22Rv1 (cell line): ENCODE measurements around the gene CPLX3.

Experiments used
- H3K27ac ChIP-seq: fragments of 450-650 bp; 2 replicates; pipeline ENCODE4 v1.5.1; 2017
- CTCF ChIP-seq: fragments of 450-650 bp; IDR thresholded peaks from 2 replicates; pipeline ENCODE4 v1.5.1; 2017; ENCODE audit warnings: mild to moderate bottlenecking
- ZFX ChIP-seq: fragments of 450-650 bp; IDR thresholded peaks from 2 replicates; pipeline ENCODE4 v1.6.1; 2017; ENCODE audit warnings: antibody characterized with exemption, borderline replicate concordance

Gene CPLX3

GRCh38 chr15:74790080-74790916 lies 36.1 kb upstream of the CPLX3 start:
- no peak for TF ChIP-seq CTCF
- no peak for TF ChIP-seq ZFX
- H3K27ac ChIP-seq, result peak overlapping the region; percentile 77

- H3K27ac ChIP-seq, result peak overlapping the region; percentile 77
- TF ChIP-seq CTCF (no peak), ZFX (no peak)
Observed at GRCh38 chr15:74791007-74791406, 35.4 kb upstream of the CPLX3 start.

DNA sequence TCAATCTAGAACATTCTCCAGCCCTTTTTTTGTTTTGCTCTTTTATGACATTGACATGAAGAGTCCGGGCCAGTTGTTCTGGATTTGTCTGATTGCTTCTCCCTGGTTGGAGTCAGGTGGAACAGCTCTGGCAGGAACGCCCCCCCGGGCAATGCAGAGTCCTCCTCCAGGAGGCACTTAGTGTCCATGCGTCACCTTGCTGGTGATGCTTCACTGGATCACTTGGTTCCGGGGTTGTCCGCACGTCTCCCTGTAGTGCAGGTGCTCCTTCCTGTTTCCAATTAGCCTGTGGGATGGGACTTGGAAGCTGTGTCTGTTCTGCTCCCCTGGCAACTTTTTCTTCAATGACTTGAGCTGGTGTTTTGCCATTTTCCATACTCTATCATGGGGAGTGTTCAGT lies 34.8 kb upstream of the CPLX3 start:
- TF ChIP-seq ZFX (no peak), CTCF (no peak)
- H3K27ac ChIP-seq, result peak overlapping the region; percentile 77

DNA sequence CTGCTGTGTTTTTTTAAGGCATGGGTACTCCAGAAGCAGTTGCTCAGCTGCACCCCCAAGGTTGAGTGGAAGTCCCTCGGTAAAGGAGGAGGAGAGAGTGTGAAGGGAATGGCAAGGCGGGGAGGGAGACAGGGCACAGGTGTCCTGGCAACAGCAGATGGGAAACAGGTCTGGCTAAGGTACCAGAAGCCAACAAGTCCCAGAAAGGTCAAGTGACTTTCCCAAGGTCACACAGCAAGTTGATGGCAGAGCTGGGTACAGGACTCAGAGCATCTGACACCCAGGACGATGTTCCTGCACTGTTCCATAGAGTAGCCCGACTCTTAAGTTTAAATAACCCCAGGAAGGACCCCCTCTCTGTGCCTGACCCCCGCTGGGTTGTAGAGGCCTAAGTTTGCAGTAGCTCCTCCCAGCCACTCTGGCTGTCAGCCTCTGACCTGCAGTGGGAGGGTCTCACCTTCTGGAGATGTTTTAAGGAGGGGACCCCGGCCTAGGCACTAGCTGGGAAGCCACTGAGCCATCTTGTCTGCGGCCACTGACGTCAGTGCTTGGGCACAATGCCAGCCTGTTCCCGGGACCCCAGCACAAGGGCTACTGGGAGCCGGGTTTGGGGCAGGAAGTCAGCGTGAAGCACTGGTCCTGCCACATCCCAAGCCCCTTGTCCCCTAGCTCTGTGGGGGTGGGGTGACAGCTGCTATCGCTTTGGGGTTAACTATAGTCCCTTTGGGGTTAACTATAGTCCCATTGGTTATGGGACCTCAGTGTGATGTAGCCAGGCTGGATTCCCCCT lies 34.0 kb upstream of the CPLX3 start:
- peak overlapping the region; percentile 77; the same call in 1 of the 2 replicates for H3K27ac ChIP-seq
- TF ChIP-seq CTCF (no peak), ZFX (no peak)

DNA sequence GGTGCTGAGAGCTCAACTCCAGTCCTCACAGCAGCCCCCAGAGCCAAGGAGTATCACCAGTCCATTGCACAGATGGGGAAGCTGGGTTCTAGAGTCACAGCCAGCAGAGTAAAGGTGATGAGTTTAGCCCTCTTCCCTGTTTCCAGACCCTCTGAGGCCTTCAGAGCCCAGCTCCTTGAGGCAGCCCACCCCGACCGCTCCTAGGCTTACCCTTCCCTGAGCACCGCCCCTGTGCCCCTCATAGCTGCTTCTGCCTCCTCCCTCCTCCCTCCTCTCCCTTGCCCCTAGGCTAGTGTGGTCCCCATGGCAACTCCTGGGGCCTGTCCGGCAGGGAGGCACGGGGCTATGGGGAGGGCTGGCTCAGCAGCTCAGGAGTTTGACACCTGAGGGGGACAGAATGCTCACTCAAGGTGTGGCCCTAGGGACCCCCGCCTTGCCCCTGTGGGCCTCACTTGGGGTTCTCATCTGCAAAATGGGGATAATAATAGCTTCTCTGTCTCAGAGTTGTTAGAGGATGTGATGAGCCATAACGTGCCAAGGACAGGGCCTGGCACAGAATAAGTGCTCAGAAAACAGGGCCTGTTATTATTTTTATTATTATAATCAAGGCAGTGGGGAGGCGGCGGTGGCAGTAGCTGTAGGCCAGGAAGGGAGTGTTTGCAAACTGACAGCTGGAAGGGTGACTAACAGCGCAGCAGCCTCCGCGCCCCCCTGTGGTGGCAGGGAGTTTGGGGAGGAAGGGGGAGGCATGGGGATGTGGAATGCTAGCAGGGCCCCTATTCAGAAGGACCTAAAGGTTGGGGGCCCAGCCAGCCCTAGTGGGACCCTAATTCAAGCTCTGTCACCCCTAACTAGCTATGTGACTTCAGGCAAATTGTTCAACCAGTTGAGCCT lies 33.0 kb upstream of the CPLX3 start:
- no peak for TF ChIP-seq CTCF
- no peak for TF ChIP-seq ZFX
- no peak overlapping the region for H3K27ac ChIP-seq

- TF ChIP-seq CTCF (no peak), ZFX (no peak)
- H3K27ac ChIP-seq, result no peak overlapping the region
Observed at GRCh38 chr15:74794248-74794969, 32.0 kb upstream of the CPLX3 start.
